GM21529 (cell line): ENCODE results near the gene ARL17B.
"Not testable (repeated sequence)": the region's sequence is repeated elsewhere in the genome, so short reads cannot be mapped to it uniquely, and the experiment has no call there.

Experiments used
- ATAC-seq: cut with Tn5 transposase; IDR thresholded peaks from one replicate; pipeline ENCODE4 v1.9.1; 2021; ENCODE audit not compliant: unreplicated experiment

Gene ARL17B

GRCh38 chr17:46290906-46291546, 70.5 kb downstream of the ARL17B start:
- peak; percentile 98 for ATAC-seq

- ATAC-seq: not testable (repeated sequence)
Observed at GRCh38 chr17:46287587-46287986, 74.0 kb downstream of the ARL17B start.

GRCh38 chr17:46286764-46287221, 74.8 kb downstream of the ARL17B start:
- ATAC-seq: not testable (repeated sequence)

GRCh38 chr17:46285500-46285899, 76.1 kb downstream of the ARL17B start:
- not testable (repeated sequence) for ATAC-seq

- ATAC-seq: not testable (repeated sequence)
Observed at GRCh38 chr17:46284467-46284866, 77.1 kb downstream of the ARL17B start.

- not testable (repeated sequence) for ATAC-seq
Observed at GRCh38 chr17:46282635-46283034, 78.9 kb downstream of the ARL17B start.

- not testable (repeated sequence) for ATAC-seq
Observed at GRCh38 chr17:46281336-46281735, 80.2 kb downstream of the ARL17B start.

- ATAC-seq: not testable (repeated sequence)
Observed at GRCh38 chr17:46276728-46277479, 84.7 kb downstream of the ARL17B start.

GRCh38 chr17:46274238-46274637, 87.3 kb downstream of the ARL17B start:
- no peak for ATAC-seq

- no peak for ATAC-seq
Observed at GRCh38 chr17:46273541-46274236, 87.9 kb downstream of the ARL17B start.

GRCh38 chr17:46270032-46270431, 91.5 kb downstream of the ARL17B start:
- ATAC-seq: no peak

GRCh38 chr17:46266656-46267544, 94.7 kb downstream of the ARL17B start:
- ATAC-seq: peak; percentile 73

- ATAC-seq: not testable (repeated sequence)
Observed at GRCh38 chr17:46266063-46266655, 95.4 kb downstream of the ARL17B start.

- no peak for ATAC-seq
Observed at GRCh38 chr17:46264456-46265198, 96.9 kb downstream of the ARL17B start.

GRCh38 chr17:46262271-46262670, 99.3 kb downstream of the ARL17B start:
- ATAC-seq: no peak

GRCh38 chr17:46259845-46260661, 101.5 kb downstream of the ARL17B start:
- not testable (repeated sequence) for ATAC-seq

GRCh38 chr17:46256369-46256768, 105.2 kb downstream of the ARL17B start:
- ATAC-seq: not testable (repeated sequence)

GRCh38 chr17:46254215-46254614, 107.4 kb downstream of the ARL17B start:
- not testable (repeated sequence) for ATAC-seq

GRCh38 chr17:46253722-46254121, 107.8 kb downstream of the ARL17B start:
- not testable (repeated sequence) for ATAC-seq
